ENCODE data around the gene SF3B4.

DNA sequence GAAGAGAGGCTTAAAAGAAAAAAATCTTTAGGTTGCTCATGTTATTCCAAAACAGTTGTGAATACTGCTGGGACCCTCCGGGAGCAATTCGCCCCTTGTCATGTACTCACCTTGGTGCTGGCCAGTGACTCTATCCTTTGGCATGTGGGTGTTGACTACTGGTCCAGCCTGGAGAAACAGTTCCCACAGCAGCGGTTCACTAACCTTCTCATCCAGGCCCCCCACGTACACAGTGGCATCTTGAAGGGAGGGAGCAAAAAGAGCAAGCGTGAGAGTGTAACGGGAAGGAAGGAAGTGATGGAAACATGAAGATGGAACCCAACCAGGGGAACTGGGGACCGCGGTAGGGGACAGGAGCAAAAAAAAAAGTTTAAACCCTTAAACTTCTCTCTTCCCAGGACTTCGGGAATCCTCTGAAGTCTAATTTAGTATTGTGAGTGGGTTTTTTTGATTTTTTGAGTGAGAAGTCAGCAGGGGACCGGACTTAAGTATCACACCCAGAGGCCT is 494 bp downstream of the SF3B4 start:
- TF ChIP-seq JUND (CRISPR knock-in tag; IDR thresholded peaks at IDR 0.05), result no peak
- no peak for TF ChIP-seq ZNF235 (CRISPR knock-in tag; IDR thresholded peaks at IDR 0.05; ENCODE audit: borderline replicate concordance)
- no peak for TF ChIP-seq FOXJ3 (CRISPR knock-in tag; IDR thresholded peaks at IDR 0.05; ENCODE audit: borderline replicate concordance)
- TF ChIP-seq, protein P1, sequence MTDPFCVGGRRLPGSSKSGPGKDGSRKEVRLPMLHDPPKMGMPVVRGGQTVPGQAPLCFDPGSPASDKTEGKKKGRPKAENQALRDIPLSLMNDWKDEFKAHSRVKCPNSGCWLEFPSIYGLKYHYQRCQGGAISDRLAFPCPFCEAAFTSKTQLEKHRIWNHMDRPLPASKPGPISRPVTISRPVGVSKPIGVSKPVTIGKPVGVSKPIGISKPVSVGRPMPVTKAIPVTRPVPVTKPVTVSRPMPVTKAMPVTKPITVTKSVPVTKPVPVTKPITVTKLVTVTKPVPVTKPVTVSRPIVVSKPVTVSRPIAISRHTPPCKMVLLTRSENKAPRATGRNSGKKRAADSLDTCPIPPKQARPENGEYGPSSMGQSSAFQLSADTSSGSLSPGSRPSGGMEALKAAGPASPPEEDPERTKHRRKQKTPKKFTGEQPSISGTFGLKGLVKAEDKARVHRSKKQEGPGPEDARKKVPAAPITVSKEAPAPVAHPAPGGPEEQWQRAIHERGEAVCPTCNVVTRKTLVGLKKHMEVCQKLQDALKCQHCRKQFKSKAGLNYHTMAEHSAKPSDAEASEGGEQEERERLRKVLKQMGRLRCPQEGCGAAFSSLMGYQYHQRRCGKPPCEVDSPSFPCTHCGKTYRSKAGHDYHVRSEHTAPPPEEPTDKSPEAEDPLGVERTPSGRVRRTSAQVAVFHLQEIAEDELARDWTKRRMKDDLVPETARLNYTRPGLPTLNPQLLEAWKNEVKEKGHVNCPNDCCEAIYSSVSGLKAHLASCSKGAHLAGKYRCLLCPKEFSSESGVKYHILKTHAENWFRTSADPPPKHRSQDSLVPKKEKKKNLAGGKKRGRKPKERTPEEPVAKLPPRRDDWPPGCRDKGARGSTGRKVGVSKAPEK (CRISPR knock-in tag; IDR thresholded peaks at IDR 0.05; ENCODE audit: borderline replicate concordance), result no peak
- TF ChIP-seq CEBPB (IDR thresholded peaks at IDR 0.05; ENCODE audit: borderline replicate concordance, low read depth, low read length), result no peak
- TF ChIP-seq FOSL1 (CRISPR knock-in tag; IDR thresholded peaks at IDR 0.05; ENCODE audit: borderline replicate concordance), result no peak
- no peak for TF ChIP-seq PRPF4 (IDR thresholded peaks at IDR 0.05; ENCODE audit: low read depth, low read length, poor library complexity, severe bottlenecking)

Measured in HepG2 (cell line).